Measurements from ENCODE around the gene BPHL. TPM values are rescaled to one million over a fixed set of nuclear protein-coding genes. Genes with fewer than 3 reads are reported as not detected.

The BPHL gene
- total RNA-seq, 4 donors from 2014 or later = 10.1 to 26.0 (median 11.8) TPM

GRCh38 chr6:3119040-3119723 is 671 bp downstream of the BPHL start:
- peak overlapping the region; percentile 78 to 100 (median 84) for H3K4me3 ChIP-seq
- no peak for DNase-seq
- peaks cover 0 to 18% (median 4%) of the 10 kb centered on the region in 3 donors for H3K36me3 ChIP-seq
- 34 to 41% methylated on average over 10 to 14 of the region's 19 CpGs for WGBS, 2 donors
- peak overlapping the region; percentile 96 to 99 (median 98) for H3K27ac ChIP-seq
- peaks cover 16 to 32% (median 16%) of the 10 kb centered on the region in 3 donors for H3K4me1 ChIP-seq
- no peak for TF ChIP-seq POLR2A (IDR thresholded peaks at IDR 0.05)
- TF ChIP-seq, protein P1, sequence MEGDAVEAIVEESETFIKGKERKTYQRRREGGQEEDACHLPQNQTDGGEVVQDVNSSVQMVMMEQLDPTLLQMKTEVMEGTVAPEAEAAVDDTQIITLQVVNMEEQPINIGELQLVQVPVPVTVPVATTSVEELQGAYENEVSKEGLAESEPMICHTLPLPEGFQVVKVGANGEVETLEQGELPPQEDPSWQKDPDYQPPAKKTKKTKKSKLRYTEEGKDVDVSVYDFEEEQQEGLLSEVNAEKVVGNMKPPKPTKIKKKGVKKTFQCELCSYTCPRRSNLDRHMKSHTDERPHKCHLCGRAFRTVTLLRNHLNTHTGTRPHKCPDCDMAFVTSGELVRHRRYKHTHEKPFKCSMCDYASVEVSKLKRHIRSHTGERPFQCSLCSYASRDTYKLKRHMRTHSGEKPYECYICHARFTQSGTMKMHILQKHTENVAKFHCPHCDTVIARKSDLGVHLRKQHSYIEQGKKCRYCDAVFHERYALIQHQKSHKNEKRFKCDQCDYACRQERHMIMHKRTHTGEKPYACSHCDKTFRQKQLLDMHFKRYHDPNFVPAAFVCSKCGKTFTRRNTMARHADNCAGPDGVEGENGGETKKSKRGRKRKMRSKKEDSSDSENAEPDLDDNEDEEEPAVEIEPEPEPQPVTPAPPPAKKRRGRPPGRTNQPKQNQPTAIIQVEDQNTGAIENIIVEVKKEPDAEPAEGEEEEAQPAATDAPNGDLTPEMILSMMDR (IDR thresholded peaks at IDR 0.05) = no peak
- no peaks in the 10 kb centered on the region for H3K27me3 ChIP-seq
- no peaks in the 10 kb centered on the region for H3K9me3 ChIP-seq
- intact Hi-C loops (cut with DNase I) = no loop called here

- no peak overlapping the region for H3K4me3 ChIP-seq
- intact Hi-C loops (cut with DNase I) = no loop called here
- no peak for DNase-seq
- peaks cover 0 to 3% (median 0%) of the 10 kb centered on the region in 3 donors for H3K36me3 ChIP-seq
- H3K27me3 ChIP-seq = no peaks in the 10 kb centered on the region
- WGBS, 2 donors = 83 to 93% methylated on average over 5 of the region's 5 CpGs
- H3K9me3 ChIP-seq = no peaks in the 10 kb centered on the region
- no peak overlapping the region for H3K27ac ChIP-seq
- TF ChIP-seq, protein P1 (IDR thresholded peaks at IDR 0.05) = no peak
- TF ChIP-seq POLR2A (IDR thresholded peaks at IDR 0.05) = no peak
- H3K4me1 ChIP-seq = peaks cover 16 to 32% (median 16%) of the 10 kb centered on the region in 3 donors
These were observed 2.2 kb downstream of the BPHL start for GRCh38 chr6:3120765-3121089.

- H3K27me3 ChIP-seq = no peaks in the 10 kb centered on the region
- DNase-seq = no peak
- peaks cover 0 to 7% (median 0%) of the 10 kb centered on the region in 3 donors for H3K36me3 ChIP-seq
- TF ChIP-seq, protein P1 (IDR thresholded peaks at IDR 0.05) = no peak
- TF ChIP-seq POLR2A (IDR thresholded peaks at IDR 0.05) = no peak
- peaks cover 12 to 29% (median 16%) of the 10 kb centered on the region in 3 donors for H3K4me1 ChIP-seq
- 92 to 97% methylated on average over 7 of the region's 9 CpGs for WGBS, 2 donors
- H3K27ac ChIP-seq = no peak overlapping the region
- no peaks in the 10 kb centered on the region for H3K9me3 ChIP-seq
- intact Hi-C loops (cut with DNase I) = no loop called here
- H3K4me3 ChIP-seq = no peak overlapping the region
These were observed 4.3 kb downstream of the BPHL start for GRCh38 chr6:3122823-3123182.

DNA sequence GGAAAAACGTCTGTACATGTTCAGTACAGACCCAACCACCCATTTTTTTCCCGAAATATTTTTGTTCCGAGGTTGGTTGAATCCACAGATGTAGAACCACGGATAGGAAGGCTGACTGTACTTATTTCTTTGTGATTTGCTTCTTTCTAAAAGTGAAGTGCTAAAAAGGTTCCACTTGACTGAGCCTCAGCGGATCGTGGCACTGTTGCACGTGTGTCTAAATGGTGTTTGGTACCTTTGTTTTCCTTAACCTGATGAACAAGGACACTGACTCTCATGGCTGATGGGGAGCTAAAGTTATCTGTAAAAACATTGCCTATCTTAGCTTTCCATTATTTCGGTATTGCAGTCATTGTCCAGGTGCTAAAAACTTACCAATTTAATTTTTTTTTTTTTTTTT is 6.2 kb downstream of the BPHL start:
- no peak for DNase-seq
- Histone ChIP-seq H3K27me3 (no peaks in the 10 kb centered on the region), H3K27ac (no peak overlapping the region), H3K4me3 (no peak overlapping the region), H3K36me3 (peaks cover 0 to 24% (median 0%) of the 10 kb centered on the region in 3 donors), H3K4me1 (peaks cover 4 to 18% (median 9%) of the 10 kb centered on the region in 3 donors), H3K9me3 (no peaks in the 10 kb centered on the region)
- no peak for TF ChIP-seq POLR2A (IDR thresholded peaks at IDR 0.05)
- TF ChIP-seq, protein P1 (IDR thresholded peaks at IDR 0.05) = no peak
- 62 to 65% methylated on average over 8 of the region's 8 CpGs for WGBS, 2 donors
- intact Hi-C loops (cut with DNase I) = loop anchor here (5.0 kb wide), 1 partner anchor 128 kb away; no protein-coding TSS in a partner anchor

- TF ChIP-seq, protein P1 (IDR thresholded peaks at IDR 0.05) = no peak
- no peak for TF ChIP-seq POLR2A (IDR thresholded peaks at IDR 0.05)
- no peaks in the 10 kb centered on the region for H3K9me3 ChIP-seq
- intact Hi-C loops (cut with DNase I) = loop anchor here (5.0 kb wide), 1 partner anchor 126 kb away; no protein-coding TSS in a partner anchor
- H3K4me3 ChIP-seq = no peak overlapping the region
- no peaks in the 10 kb centered on the region for H3K27me3 ChIP-seq
- H3K4me1 ChIP-seq = peaks cover 0 to 6% (median under 1%) of the 10 kb centered on the region in 3 donors
- WGBS, 2 donors = 33 to 35% methylated on average over 2 of the region's 2 CpGs
- no peak for DNase-seq
- no peak overlapping the region for H3K27ac ChIP-seq
- peaks cover 0 to 35% (median 4%) of the 10 kb centered on the region in 3 donors for H3K36me3 ChIP-seq
These were observed 7.3 kb downstream of the BPHL start for GRCh38 chr6:3125815-3126214.

Measured in esophagus squamous epithelium (tissue), 5 donors.